ENCODE measurements around the gene LYPD6.

DNA sequence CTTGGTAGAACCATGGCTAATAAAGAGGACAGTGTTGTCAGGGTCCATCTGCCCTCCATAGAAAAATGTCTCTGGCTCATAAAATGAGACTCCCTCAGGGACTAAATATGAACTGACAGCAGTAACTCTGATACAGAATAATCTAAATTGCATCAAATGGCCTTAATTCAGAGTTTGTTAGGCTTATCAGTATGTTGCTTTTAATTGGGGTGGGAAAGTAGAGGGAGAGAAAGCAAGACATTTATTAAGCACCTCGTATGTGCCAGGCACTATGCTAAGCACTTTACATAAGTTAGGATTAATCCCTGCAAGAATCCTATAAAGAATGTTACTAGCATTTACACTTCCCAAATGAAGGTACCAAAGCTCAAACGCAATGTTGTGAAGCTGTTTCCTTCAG lies 142.0 kb downstream of the LYPD6 start:
- TF ChIP-seq CTCF (IDR thresholded peaks at IDR 0.05) = no peak
- no peak for TF ChIP-seq POLR2AphosphoS5 (IDR thresholded peaks at IDR 0.05)
- no peak for TF ChIP-seq POLR2A (IDR thresholded peaks at IDR 0.05)
